NK-92 (cell line): Measurements from ENCODE around the gene AK1.

Experiments
- DNase-seq: peaks from one replicate; lab custom pipeline; 2025; ENCODE audit not compliant: unreplicated experiment; lab: John Stamatoyannopoulos, UW

AK1 gene

DNA sequence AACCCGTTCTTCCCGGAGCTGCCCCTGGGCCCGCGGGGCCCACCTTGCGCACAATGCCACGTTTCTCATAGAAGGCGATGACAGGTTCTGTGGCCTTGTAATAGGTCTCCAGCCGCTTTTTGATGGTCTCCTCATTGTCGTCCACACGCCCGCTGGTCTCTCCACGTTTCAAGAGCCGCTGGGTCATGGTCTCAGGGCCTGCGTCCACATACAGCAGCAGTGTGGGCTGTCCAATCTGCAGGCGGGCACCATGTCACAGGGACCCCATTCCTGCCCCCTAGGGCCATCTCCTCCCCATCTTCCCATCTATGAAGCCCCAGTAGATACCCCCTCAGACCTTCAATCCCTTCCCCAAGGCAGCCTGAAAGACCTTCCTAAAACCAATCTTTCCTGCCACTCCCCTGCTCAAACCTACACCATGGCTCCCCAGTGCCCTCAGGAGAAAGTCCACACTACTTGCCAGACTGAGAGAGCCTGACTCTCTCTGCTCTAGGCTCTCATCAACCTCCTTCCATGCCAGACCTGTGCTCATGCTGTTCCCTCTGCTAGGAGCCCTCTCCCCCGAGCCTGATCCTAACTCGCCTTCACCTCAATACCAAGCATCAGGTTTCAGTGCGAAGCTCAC, 9.1 kb downstream of the AK1 start:
- no peak for DNase-seq

DNA sequence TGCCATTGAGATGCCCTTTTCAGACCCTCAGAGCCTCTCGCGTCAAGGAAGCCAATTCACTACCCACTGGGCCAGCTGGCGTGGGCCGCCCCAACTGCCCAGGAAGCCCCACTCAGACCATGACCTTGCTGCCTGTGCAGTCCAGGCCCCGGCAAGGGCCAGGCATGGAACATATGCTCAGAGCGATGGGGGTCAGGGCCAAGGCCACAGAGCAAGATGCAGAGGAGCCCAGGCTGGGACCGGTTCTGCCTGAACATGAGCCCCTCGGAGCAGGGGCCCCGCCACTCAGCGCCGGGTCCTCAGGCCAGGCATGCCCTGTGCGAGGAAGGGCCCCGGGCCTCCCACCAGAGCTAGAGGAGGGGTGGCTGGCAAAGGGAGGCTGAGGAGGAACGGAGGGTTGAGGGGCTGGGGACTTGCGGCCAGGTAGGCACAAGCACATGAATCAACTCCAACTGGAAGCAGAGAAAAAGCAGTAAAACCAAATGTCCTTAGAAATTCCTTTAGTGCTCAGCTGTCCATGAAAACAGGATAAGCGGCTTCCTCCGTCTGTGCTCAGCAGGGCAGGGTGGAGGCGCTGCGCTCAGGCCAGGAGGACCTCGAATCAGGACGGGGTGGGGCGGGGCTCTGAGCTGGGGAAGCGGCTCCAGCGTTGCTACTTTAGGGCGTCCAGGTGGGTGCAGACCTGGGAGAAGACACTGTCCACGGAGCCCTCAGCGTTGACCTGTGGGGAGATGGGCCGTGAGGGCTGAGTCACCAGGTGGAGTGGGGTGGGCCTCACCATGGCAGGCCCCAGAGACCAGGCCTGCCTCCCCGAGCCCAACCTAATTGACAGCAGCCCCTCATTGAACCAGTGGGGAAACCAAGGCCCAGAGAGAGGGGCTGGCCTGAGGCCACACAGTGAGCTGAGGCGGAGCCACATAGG, 9.9 kb downstream of the AK1 start:
- DNase-seq = no peak

DNA sequence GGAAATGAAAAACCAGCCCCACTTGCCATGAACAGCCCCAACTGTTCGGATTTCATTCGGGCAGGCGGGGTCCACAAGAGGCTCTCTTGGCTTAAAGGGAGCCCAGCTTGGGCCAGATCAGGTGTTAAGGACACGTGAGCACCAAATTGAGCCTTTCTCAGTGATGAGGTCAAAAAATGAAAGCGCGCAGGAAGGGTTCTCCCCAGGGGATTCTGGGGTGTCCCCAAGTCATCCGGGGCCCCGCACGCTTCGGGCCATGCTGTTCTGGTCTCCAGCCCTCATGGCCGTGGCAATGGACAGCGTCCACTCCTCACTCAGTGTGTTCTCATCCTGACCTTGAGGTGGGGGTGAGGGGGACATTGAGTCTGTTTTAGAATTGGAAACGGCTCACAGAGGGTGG, 10.9 kb downstream of the AK1 start:
- no peak for DNase-seq

DNA sequence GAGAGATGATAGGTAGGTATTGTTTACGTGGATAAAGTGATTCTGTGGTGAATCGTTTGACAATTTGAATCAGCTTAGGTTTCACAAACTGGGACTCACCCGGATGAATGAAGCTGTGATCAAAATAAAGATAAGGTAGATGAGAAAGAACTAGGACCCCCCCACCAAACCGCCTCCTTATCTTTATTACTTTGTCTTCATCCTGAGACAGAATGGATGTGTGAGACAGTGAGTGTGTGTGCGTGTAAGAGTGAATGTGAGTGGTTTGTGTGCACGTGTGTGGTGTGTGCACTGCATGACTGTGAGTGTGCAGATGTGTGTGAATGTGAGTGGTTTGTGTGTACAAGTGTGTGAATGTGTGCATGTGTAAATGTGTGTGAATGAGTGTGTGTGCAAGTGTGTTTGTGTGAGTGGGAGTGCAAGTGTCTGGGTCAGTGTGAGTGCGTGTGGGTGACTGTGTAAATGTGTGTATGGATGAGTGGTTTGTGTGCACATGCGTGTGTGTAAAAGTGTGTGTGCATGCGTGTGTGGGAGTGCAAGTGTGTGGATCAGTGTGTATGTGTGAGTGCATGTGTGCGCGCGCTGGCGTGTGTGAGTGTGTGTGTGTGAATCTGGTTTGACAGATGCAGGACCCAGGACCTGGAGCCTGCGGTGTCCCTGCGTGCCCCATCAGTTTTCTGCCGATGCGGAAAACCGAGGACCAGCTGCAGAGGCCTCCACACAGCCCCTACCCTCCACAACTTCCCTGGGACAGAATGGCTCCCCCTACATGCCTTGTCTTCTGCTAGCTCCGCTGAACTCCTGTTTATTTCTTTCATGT, 11.6 kb downstream of the AK1 start:
- DNase-seq = no peak

DNA sequence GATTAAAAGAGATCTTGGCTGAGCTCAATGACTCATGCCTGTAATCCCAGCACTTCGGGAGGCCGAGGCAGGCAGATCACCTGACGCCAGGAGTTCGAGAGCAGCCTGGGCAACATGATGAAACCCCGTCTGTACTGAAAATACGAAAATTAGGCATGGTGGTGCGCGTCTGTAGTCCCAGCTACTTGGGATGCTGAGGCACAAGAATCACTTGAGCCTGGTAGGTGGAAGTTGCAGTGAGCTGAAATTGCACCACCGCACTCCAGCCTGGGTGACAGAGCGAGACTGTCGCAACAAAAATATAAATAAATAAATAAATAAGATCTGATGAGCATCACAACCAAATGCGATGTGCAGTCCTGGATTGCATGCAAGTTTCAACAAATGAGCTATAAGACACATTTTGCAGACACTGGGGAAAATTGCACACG, 14.3 kb downstream of the AK1 start:
- DNase-seq = no peak

DNA sequence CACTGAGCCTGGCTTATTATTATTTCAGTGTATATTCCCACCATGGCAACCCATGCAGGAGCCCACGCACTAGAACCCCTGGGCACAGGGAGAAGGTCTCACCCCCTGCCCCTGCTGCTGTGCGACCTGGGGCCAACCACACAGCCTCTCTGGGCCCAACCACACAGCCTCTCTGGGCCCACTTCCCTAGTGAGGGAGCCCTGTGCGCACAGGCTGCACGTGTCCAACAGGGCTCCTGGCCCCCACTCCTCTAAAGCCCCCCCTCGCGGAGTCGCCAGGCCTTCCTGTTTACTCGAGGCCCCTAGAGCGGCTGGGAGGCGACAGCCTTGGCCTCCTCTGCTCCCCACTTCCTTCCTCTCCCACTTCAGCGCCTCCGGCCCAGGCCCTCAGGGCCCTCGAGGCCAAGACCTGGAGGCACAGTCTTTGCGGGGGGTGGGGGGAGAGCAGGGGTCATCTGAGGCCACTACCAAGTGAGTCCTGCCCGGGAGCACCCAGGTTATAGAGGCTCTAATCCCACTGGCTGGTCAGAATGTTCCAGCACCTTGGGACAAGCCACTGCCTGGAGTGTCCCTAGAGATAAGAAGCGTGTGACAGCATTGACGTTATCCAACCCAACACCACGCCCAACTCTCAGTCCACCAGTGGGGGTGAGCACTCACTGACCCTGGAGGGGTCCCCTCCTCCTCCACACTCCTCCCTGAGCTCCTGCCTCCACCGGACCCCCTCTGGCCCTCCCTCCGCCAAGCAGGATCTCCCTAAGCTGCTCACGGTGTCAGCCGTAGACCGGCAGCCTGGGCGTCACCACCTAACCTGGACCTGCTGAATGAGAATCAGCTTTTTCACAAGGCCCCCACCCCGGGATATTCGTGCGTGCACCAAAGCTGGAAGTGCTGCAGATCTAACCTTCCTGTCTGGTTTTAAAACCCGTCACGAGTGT, 15.1 kb downstream of the AK1 start:
- DNase-seq = no peak

DNA sequence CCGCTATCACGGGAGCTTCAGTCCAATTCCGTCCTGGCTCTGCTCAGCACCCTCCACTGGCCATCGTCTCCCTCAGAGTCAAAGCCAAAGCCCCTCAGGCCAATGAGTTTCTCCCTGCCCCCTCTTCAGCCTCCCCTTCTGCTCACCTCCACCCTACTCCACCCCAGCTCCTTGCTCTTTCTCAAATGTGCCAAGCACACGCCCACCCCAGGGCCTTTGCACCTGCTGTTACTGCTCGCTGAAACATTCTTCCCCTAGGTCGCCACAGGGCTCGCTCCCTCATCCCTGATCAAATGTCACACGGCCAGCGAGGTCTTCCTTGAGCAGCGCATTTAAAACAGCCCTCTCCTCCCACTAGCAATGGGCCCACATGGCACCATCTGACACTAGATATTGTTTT, 16.7 kb downstream of the AK1 start:
- no peak for DNase-seq

DNA sequence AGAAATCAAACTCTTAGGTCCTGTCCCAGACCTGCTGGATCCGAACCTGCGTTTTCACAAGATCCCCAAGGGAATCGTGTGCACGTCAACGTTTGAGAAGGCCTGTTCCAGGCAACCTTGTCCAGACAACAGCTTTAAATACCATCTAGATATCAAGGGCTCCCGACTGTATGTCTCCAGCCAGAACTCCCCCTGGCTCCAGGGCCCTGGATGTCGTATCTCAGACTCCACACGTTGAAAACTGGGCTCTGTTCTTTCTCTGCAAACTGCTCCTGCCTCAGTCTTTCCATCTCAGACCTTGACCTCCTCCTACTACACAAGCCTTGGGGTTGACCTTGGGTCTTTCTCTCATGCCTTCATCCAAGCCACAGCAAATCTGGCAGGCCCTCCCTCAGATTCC, 17.2 kb downstream of the AK1 start:
- no peak for DNase-seq

DNA sequence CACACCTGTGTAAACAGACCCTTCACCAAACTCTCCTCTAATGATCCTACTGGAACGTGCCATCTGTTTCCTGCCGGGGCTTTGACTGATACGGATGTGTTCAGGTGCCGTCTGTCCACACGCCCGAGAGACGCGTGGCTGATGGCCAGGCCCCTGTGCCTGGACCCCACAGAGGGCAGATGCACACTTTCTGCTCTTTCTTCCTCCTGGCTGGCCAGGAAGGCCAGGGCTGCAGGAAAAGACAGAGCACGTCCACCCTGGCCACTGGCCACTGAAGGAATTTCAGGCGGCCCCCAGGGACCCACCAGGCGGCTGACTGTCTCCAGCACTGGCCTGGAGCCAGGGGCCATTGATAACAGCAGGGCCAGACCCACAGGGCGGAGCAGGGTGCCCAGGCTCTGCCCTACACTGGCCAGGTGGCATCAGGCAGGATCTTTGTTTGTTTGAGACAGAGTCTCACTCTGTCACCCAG, 19.4 kb downstream of the AK1 start:
- no peak for DNase-seq

DNA sequence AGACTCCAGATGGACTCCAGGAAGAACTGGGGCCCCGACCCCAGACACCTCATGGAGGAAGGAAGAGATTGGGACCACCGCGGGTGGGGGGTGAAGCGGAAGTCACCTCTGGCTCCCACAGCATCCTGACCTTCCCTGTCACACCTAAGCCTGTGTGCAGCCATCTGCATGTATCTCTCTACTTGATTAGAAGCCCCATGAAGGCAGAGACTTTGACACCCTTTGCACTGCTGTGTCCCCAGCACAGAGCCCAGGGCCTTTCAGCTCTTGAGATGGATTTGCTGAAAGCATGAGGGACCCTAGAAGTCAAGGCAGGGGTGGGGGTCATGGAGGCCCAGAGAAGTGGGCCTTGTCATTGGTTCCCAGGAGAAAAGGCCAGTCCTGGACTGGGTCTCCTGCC, 20.2 kb downstream of the AK1 start:
- DNase-seq = no peak

DNA sequence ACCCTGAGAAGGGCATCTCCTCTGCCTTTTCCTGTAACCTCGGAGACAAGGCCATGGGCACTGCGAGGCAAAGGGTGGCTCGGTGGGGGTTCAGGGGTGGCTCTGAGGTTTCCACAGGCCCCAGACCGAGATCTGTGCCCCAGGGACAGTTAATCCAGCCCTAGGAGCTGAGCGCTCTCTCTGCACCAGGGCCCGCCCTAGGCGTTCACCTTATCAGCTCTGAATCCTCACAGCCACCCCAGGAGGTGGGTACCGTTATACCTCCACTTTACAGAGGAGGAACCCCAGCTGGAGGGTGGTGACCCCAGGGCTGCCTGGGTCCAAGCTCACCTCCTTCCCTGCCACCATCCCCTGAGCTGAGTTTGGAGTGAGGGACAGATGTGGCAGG, 20.8 kb downstream of the AK1 start:
- DNase-seq = no peak

DNA sequence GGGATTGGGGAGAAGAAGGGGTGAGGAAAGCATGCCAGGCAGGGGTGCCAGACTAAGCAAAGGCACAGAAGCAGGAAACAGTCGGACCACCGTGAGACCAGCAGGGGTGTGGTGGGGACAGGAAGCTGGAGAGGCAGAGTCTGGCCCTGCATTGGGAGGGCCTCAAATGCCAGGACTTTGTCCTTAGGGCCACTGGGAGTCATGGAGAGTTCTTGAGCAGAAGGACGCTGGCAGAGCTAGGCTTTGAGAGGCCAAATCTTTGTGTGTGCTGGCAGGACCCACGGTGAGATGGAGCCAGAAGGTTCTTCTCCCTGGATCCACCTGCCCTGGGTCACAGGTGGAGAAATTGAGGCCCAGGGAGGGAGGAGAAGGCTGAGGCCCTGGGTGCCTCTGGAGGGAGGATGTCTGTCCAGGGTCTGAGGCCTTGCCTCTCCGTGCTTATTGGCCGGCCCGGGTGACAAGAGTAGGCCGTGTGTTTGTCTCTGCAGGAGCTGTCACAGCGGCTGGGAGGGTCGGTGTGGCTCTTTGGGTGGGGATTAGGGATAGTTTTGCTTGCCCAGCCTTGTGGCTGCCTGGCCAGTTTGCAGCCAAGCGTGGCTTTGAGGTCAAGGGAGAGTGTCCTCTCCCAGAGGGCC, 21.3 kb downstream of the AK1 start:
- DNase-seq = no peak

DNA sequence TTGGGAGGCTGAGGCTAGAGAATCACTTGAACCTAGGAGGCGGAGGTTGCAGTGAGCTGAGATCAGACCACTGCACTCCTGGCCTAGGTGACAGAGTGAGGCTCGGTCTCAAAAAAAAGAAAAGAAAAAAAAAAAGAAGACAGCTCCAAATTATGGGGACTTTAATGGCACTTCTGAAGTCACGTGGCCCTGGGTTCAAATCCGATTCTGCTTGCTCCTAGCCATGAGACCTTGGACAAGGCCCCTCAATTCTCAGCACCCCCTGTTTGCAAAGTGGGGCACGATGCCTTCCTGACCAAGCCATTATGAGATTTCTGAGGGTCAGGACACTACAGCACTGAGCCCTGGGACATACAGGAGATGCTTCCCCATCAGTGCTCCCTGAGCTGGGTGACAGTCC, 22.0 kb downstream of the AK1 start:
- no peak for DNase-seq

DNA sequence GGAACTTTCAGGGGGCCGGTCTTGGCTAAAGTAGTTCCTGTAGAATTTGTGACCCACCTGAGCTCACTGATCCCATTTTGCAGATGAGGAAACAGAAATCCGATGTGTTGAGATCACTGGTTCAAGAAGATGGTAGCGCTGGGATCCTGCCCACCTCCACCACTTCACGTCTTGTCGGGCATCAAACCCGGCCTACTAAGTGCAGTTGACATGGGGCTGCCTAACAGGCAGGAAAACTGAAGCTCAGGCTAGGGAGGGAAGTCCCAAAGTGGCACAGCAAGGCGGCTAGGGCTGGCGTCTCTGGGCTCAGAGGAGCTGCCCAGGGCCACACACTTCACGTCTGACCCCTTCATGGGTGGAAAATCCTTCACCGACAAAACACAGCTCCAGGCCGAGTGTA, 22.5 kb downstream of the AK1 start:
- DNase-seq = no peak

DNA sequence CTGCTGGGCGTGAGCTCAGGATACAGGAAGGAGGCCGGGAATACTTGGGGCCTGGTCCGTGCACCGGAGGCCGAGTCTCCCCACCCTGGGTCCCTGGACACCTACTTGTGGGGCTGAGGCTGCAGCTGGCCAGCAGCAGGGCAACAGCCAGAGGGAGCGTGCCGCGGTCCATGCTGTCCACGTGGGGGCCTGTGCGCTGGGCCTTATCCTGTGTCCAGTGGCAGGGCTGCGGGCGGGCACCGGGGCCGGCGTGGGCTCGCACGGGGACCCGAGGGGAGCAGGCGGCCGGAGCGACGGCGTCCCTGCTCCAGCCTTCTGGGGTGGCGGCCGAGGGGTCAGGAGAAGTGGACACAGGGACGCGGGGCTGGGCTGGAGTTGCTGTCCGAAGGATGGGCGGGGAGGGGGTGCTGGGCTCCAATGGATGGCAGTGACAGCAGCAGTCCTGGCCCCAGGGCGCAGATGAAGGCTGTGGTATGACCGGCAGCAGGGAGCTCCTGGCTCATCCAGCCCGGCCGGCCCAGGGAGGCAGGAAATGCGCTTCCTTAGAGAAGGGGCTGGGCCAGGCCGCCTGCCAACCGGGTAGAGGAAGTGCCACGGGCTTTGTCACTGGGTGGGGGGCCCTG, 23.2 kb downstream of the AK1 start, which contains the start of gene ENG:
Gene ENG, minus strand, starts transcription at position 475 of the 623 bp plus-strand sequence. Its CDS starts 303 bp downstream, at position 172.
- no peak for DNase-seq

DNA sequence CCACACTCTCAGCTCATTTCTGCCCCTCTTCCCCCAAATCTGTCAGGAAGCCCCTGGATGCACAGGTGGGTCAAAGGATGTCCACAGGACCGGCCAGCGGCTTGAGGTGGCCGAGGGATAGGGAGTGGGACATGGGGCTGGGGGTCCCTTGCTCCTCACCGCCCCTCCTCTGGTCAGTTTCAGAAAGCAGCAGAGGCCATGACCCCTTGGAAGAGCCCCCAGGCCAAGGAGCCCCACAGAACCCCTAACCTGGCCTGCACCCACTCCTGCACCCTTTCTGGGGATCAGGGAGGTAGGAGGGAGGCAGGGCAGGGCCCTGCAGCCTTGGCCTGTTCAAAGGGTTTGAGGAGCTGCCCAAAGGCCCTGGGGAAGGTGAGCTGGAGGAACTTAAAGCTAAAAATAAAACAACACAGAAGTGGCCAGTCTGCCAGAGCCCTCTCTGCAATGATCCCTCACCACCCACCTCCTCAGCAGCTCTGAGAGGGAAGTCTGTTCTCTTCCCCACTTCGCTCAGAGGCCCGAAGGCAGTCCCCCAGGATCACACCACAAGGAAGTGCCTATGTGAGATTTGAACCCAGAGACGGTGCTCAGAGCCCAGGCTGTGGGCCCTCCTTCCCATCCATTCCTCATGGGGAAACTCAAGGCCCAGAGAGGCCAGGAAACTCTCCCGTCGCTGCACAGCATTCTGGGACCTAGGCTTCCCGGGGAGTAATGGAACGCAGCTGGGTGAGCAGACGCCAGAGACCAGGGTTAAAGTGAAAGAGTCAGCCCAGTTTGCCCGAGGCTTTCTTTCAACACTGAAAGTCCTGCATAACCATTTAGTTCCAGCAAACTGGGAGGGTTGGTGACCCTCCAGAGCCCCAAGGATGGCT, 23.9 kb downstream of the AK1 start:
- no peak for DNase-seq

DNA sequence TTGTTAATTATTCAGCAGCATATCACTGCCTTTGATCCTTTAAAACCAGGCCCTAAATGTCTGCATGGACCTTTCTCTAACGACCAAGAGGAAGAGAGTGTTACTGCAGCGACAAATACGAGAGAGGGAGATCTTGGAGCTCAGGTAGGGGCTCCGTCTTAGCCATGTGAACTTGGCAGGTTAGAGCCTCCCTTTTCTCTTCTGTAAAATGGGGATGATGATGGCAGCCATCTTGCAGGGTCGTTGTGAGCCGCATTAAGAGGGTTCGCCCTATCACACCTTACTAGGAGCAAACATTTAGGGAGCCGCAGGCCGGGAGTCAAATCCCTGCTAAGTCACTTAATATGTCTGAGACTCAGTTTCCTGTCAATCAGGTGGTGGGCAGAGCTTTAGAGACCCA, 24.6 kb downstream of the AK1 start:
- no peak for DNase-seq

DNA sequence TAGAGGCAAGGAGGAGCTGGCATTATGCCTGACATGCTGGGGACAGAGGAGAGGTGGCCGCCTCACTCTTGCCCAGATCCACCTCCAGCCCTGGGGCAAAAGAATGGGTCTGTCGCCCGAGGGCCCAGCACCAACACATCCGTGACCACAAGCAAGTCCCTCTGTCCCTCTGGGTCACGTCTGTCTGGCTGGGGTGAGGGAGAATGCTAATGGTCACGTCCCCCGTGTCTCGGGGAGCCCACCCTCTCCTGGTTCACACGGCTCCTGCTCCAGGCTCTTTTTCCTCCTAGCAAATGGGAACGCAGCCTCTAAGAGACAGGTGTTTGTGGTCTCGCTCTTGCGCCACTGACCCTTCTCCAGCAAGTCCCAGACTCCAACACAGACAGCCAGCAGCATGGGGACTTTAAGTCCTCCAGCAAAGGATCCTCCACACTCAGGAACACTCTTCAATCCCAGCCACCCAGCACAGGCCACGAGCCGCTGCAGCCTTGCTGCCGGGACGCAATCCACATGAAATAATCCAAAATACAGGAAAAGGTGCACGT, 27.1 kb downstream of the AK1 start:
- DNase-seq = no peak
